Erythroblast (primary cell): ENCODE results near the gene ZNF394.
A peak's percentile ranks its signal among the peaks of the same experiment; 100 is the strongest.

Experiments
- GATA1 ChIP-seq: IDR thresholded peaks from 2 replicates; pipeline ENCODE4 v1.6.1; 2011; ENCODE audit warnings: low read depth, mild to moderate bottlenecking, control low read depth, low read length, moderate library complexity
- POLR2A ChIP-seq: IDR thresholded peaks from 2 replicates; pipeline ENCODE4 v1.6.1; 2011; ENCODE audit warnings: mild to moderate bottlenecking, low read length

DNA sequence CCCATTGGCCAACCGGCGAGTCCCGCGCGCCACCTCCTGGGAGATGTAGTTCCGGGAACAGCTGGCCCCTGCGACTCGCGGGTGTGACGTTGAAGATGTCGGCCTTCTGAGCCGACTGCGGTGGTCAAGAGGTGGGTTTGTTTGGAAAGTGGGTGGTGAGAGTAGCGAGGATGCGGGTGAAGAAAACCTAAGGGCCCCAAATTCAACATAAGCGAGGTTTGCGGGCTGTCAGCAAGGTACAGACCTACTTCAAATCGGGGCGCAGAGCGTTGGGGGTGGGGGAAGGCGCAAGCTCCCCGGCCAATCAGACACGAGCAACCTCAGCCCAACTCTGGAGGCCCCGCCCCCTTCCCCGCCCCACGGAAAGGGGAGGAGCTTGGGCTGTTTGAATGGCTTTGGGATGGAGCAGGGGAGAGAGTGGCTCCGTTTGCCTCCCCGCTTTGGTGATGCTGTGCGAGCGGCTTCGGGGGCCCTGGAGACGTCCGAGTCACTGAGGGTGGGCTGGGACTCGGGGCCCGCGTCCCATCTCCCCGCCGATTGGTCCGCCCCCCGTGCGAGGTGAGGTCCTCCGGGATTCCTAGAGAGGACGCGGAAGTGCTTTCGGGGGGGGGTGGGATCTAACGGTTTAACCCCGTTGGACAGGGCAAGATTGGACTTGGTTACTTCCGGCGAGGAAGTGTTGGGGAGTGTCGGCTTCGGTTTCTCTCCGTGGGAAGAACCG, 4.7 kb upstream of the ZNF394 start, which contains the start of gene ZKSCAN5:
- TF ChIP-seq POLR2A = peak; percentile 87
- TF ChIP-seq GATA1 = no peak
